GM23338 (cell line): Measurements from ENCODE around the gene AKR1C1. TPM values are rescaled to one million over a fixed set of nuclear protein-coding genes. Genes with fewer than 3 reads are reported as not detected.

ENCODE experiments used
- ATAC-seq: fragments of 200-7000 bp; cut with Tn5 transposase; 3 replicates; pipeline ENCODE4 v1.9.1; 2020
- DNase-seq: peaks from one replicate; pipeline ENCODE4 v3.0.0-alpha.2; 2015; ENCODE audit warnings: low spot score
- H2AFZ ChIP-seq: fragments of 200-600 bp; sonication (generic); 2 replicates; pipeline ENCODE4 v1.8.0; 2016; ENCODE audit warnings: antibody characterized with exemption, mild to moderate bottlenecking, moderate library complexity
- H3F3A ChIP-seq: fragments of 200-600 bp; sonication (generic); replicated peaks from 2 replicates; pipeline ENCODE4 v1.8.0; 2017; ENCODE audit warnings: antibody characterized with exemption, mixed run types, low read depth
- H3K27ac ChIP-seq: fragments of 200-600 bp; sonication (generic); 2 replicates; pipeline ENCODE4 v1.6.1; 2016; ENCODE audit warnings: low read depth
- H3K27me3 ChIP-seq: fragments of 200-600 bp; sonication (generic); 2 replicates; pipeline ENCODE4 v1.8.0; 2016; ENCODE audit warnings: mild to moderate bottlenecking, mixed run types, moderate library complexity; ENCODE audit not compliant: insufficient read depth
- H3K36me3 ChIP-seq: fragments of 200-600 bp; sonication (generic); 2 replicates; pipeline ENCODE4 v1.8.0; 2016; ENCODE audit warnings: mild to moderate bottlenecking; ENCODE audit not compliant: insufficient read depth
- H3K4me1 ChIP-seq: fragments of 200-600 bp; sonication (generic); 2 replicates; pipeline ENCODE4 v1.8.0; 2016; ENCODE audit warnings: mild to moderate bottlenecking, moderate library complexity; ENCODE audit not compliant: insufficient read depth
- H3K4me2 ChIP-seq: fragments of 200-600 bp; sonication (generic); 2 replicates; pipeline ENCODE4 v1.7.1; 2017; ENCODE audit warnings: mixed run types
- H3K4me3 ChIP-seq: fragments of 200-600 bp; sonication (generic); 2 replicates; pipeline ENCODE4 v1.6.1; 2016; ENCODE audit warnings: mixed run types
- H3K79me2 ChIP-seq: fragments of 200-600 bp; sonication (generic); replicated peaks from 2 replicates; pipeline ENCODE4 v1.8.0; 2017; ENCODE audit warnings: mild to moderate bottlenecking; ENCODE audit not compliant: insufficient read depth
- H3K9me2 ChIP-seq: fragments of 200-600 bp; sonication (generic); 2 replicates; pipeline ENCODE4 v1.8.0; 2017; ENCODE audit not compliant: insufficient read depth
- H4K20me1 ChIP-seq: fragments of 200-600 bp; sonication (generic); replicated peaks from 2 replicates; pipeline ENCODE4 v1.8.0; 2017; ENCODE audit warnings: mild to moderate bottlenecking; ENCODE audit not compliant: insufficient read depth
- H3K27ac Mint-ChIP-seq: 2 replicates; pipeline ENCODE4 v1.8.0; 2020; ENCODE audit warnings: inconsistent platforms, mild to moderate bottlenecking, moderate library complexity, mixed read lengths
- H3K27me3 Mint-ChIP-seq: 3 replicates; pipeline ENCODE4 v1.8.0; 2022; ENCODE audit warnings: low read depth, mild to moderate bottlenecking, moderate library complexity, mixed read lengths, inconsistent platforms; ENCODE audit not compliant: insufficient read depth, poor library complexity
- H3K36me3 Mint-ChIP-seq: 3 replicates; pipeline ENCODE4 v1.8.0; 2021; ENCODE audit warnings: low read depth, mild to moderate bottlenecking, inconsistent platforms, moderate library complexity, mixed read lengths
- H3K4me1 Mint-ChIP-seq: 3 replicates; pipeline ENCODE4 v1.8.0; 2020; ENCODE audit warnings: mild to moderate bottlenecking, inconsistent platforms, mixed read lengths
- H3K4me3 Mint-ChIP-seq: 3 replicates; pipeline ENCODE4 v1.8.0; 2021; ENCODE audit warnings: moderate library complexity, mild to moderate bottlenecking, inconsistent platforms, mixed read lengths
- H3K9me3 Mint-ChIP-seq: 3 replicates; pipeline ENCODE4 v1.8.0; 2020; ENCODE audit warnings: moderate library complexity, mild to moderate bottlenecking, inconsistent platforms, mixed read lengths
- CREB1 ChIP-seq: fragments of 250-450 bp; sonication (Bioruptor Pico); IDR thresholded peaks from 2 replicates; pipeline ENCODE4 v1.5.0; 2020; ENCODE audit warnings: low read depth, mild to moderate bottlenecking, moderate library complexity
- EZH2 ChIP-seq: fragments of 200-600 bp; sonication (generic); IDR thresholded peaks from one replicate; pipeline ENCODE4 v1.8.0; 2017; ENCODE audit warnings: antibody characterized with exemption, mild to moderate bottlenecking, low read depth; ENCODE audit not compliant: unreplicated experiment
- STAT1 ChIP-seq: IDR thresholded peaks from one replicate; pipeline ENCODE4 v1.6.1; 2016; ENCODE audit warnings: antibody characterized with exemption; ENCODE audit not compliant: unreplicated experiment
- ZNF114 ChIP-seq: fragments of 250-450 bp; sonication (Bioruptor Pico); IDR thresholded peaks from 2 replicates; pipeline ENCODE4 v1.5.0; 2020; ENCODE audit warnings: mild to moderate bottlenecking, moderate library complexity
- ZNF331 ChIP-seq: fragments of 250-450 bp; sonication (Bioruptor Pico); IDR thresholded peaks from 2 replicates; pipeline ENCODE4 v1.5.0; 2020; ENCODE audit warnings: low read depth, mild to moderate bottlenecking, moderate library complexity
- polyA plus RNA-seq: library from polyadenylated mRNA; unstranded; fragments of >200 nt; fragmentation: Nextera tagmentation; extraction: Ambion mirVana; gene quantifications from 2 replicates; pipeline ENCODE4 v1.2.1, GENCODE V29; 2016
- total RNA-seq: library from RNA; depleted of rRNA; stranded (reverse); fragments of >200 nt; shearing (Covaris generic); gene quantifications from 2 replicates; pipeline ENCODE4 v1.2.3, GENCODE V29; 2014
- TF ChIP-seq, protein P1 (sequence below): IDR thresholded peaks from one replicate; pipeline ENCODE4 v1.6.1; 2018; ENCODE audit warnings: antibody characterized with exemption; ENCODE audit not compliant: unreplicated experiment
- TF ChIP-seq, protein P2 (sequence below): IDR thresholded peaks from 2 replicates; pipeline ENCODE4 v1.6.1; 2016; ENCODE audit warnings: antibody characterized with exemption
- TF ChIP-seq, protein P3 (sequence below): fragments of 250-450 bp; sonication (Bioruptor Pico); IDR thresholded peaks from 2 replicates; pipeline ENCODE4 v1.5.0; 2020; ENCODE audit warnings: mild to moderate bottlenecking, moderate library complexity

Gene AKR1C1
- total and polyA plus RNA-seq, 2 experiments from 2014 or later, result 2.6 to 5.1 TPM

DNA sequence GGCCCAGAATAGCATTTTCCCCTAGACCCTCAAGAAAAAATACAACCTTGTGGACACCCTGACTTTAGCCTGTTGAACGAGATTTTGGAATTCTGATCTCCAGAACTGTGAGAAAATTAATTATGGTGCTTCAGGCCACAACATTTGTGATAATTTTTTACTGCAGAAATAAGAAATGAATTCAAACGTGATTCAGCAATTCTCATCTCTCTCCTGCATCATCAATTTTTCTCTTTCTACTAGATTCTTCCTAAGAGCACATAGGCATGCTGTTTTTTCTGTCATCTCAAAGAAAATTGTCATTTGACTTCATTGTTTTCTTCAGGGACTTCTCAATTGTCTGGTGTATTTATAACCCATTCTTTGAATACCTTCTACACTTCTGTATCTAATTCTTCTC, 49.4 kb downstream of the AKR1C1 start:
- Histone ChIP-seq H3K27ac (no peak overlapping the region), H3K36me3 (no peaks in the 10 kb centered on the region), H3K27me3 (no peaks in the 10 kb centered on the region), H2AFZ (no peak overlapping the region), H3K4me3 (no peak overlapping the region), H3F3A (no peaks in the 10 kb centered on the region), H4K20me1 (no peaks in the 10 kb centered on the region), H3K79me2 (no peaks in the 10 kb centered on the region), H3K4me2 (no peak overlapping the region), H3K4me1 (peaks cover 9% of the 10 kb centered on the region), H3K9me2 (peaks cover 11% of the 10 kb centered on the region)
- Mint-ChIP-seq H3K9me3 (no peaks in the 10 kb centered on the region), H3K36me3 (no peaks in the 10 kb centered on the region), H3K4me3 (no peak overlapping the region), H3K27me3 (no peaks in the 10 kb centered on the region), H3K4me1 (peaks cover 10% of the 10 kb centered on the region), H3K27ac (no peak overlapping the region)
- ATAC-seq (no peak), DNase-seq (no peak)
- TF ChIP-seq, protein P1, sequence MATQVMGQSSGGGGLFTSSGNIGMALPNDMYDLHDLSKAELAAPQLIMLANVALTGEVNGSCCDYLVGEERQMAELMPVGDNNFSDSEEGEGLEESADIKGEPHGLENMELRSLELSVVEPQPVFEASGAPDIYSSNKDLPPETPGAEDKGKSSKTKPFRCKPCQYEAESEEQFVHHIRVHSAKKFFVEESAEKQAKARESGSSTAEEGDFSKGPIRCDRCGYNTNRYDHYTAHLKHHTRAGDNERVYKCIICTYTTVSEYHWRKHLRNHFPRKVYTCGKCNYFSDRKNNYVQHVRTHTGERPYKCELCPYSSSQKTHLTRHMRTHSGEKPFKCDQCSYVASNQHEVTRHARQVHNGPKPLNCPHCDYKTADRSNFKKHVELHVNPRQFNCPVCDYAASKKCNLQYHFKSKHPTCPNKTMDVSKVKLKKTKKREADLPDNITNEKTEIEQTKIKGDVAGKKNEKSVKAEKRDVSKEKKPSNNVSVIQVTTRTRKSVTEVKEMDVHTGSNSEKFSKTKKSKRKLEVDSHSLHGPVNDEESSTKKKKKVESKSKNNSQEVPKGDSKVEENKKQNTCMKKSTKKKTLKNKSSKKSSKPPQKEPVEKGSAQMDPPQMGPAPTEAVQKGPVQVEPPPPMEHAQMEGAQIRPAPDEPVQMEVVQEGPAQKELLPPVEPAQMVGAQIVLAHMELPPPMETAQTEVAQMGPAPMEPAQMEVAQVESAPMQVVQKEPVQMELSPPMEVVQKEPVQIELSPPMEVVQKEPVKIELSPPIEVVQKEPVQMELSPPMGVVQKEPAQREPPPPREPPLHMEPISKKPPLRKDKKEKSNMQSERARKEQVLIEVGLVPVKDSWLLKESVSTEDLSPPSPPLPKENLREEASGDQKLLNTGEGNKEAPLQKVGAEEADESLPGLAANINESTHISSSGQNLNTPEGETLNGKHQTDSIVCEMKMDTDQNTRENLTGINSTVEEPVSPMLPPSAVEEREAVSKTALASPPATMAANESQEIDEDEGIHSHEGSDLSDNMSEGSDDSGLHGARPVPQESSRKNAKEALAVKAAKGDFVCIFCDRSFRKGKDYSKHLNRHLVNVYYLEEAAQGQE, result no peak
- TF ChIP-seq ZNF114 (CRISPR knock-in tag) (no peak), CREB1 (no peak), ZNF331 (no peak), EZH2 (no peak), STAT1 (no peak)
- TF ChIP-seq, protein P2, sequence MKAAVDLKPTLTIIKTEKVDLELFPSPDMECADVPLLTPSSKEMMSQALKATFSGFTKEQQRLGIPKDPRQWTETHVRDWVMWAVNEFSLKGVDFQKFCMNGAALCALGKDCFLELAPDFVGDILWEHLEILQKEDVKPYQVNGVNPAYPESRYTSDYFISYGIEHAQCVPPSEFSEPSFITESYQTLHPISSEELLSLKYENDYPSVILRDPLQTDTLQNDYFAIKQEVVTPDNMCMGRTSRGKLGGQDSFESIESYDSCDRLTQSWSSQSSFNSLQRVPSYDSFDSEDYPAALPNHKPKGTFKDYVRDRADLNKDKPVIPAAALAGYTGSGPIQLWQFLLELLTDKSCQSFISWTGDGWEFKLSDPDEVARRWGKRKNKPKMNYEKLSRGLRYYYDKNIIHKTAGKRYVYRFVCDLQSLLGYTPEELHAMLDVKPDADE, result no peak
- TF ChIP-seq, protein P3, sequence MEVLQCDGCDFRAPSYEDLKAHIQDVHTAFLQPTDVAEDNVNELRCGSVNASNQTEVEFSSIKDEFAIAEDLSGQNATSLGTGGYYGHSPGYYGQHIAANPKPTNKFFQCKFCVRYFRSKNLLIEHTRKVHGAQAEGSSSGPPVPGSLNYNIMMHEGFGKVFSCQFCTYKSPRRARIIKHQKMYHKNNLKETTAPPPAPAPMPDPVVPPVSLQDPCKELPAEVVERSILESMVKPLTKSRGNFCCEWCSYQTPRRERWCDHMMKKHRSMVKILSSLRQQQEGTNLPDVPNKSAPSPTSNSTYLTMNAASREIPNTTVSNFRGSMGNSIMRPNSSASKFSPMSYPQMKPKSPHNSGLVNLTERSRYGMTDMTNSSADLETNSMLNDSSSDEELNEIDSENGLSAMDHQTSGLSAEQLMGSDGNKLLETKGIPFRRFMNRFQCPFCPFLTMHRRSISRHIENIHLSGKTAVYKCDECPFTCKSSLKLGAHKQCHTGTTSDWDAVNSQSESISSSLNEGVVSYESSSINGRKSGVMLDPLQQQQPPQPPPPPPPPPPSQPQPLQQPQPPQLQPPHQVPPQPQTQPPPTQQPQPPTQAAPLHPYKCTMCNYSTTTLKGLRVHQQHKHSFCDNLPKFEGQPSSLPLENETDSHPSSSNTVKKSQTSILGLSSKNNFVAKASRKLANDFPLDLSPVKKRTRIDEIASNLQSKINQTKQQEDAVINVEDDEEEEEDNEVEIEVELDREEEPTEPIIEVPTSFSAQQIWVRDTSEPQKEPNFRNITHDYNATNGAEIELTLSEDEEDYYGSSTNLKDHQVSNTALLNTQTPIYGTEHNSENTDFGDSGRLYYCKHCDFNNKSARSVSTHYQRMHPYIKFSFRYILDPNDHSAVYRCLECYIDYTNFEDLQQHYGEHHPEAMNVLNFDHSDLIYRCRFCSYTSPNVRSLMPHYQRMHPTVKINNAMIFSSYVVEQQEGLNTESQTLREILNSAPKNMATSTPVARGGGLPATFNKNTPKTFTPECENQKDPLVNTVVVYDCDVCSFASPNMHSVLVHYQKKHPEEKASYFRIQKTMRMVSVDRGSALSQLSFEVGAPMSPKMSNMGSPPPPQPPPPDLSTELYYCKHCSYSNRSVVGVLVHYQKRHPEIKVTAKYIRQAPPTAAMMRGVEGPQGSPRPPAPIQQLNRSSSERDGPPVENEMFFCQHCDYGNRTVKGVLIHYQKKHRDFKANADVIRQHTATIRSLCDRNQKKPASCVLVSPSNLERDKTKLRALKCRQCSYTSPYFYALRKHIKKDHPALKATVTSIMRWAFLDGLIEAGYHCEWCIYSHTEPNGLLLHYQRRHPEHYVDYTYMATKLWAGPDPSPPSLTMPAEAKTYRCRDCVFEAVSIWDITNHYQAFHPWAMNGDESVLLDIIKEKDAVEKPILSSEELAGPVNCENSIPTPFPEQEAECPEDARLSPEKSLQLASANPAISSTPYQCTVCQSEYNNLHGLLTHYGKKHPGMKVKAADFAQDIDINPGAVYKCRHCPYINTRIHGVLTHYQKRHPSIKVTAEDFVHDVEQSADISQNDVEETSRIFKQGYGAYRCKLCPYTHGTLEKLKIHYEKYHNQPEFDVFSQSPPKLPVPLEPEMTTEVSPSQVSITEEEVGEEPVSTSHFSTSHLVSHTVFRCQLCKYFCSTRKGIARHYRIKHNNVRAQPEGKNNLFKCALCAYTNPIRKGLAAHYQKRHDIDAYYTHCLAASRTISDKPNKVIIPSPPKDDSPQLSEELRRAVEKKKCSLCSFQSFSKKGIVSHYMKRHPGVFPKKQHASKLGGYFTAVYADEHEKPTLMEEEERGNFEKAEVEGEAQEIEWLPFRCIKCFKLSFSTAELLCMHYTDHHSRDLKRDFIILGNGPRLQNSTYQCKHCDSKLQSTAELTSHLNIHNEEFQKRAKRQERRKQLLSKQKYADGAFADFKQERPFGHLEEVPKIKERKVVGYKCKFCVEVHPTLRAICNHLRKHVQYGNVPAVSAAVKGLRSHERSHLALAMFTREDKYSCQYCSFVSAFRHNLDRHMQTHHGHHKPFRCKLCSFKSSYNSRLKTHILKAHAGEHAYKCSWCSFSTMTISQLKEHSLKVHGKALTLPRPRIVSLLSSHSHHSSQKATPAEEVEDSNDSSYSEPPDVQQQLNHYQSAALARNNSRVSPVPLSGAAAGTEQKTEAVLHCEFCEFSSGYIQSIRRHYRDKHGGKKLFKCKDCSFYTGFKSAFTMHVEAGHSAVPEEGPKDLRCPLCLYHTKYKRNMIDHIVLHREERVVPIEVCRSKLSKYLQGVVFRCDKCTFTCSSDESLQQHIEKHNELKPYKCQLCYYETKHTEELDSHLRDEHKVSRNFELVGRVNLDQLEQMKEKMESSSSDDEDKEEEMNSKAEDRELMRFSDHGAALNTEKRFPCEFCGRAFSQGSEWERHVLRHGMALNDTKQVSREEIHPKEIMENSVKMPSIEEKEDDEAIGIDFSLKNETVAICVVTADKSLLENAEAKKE (CRISPR knock-in tag), result no peak
